Skin of body (tissue), 2 donors: ENCODE data around the gene ACYP1. TPM values are rescaled to one million over a fixed set of nuclear protein-coding genes. Genes with fewer than 3 reads are reported as not detected.

Source experiments
- DNase-seq: peaks from one replicate; lab custom pipeline; 2025; lab: John Stamatoyannopoulos, UW
- total RNA-seq: library from RNA; depleted of rRNA; stranded (reverse); fragments of >200 nt; gene quantifications from one replicate; pipeline ENCODE4 v1.2.3, GENCODE V29; 2014

Gene ACYP1
- 9.0 TPM for total RNA-seq

- peak; percentile 67 for DNase-seq
These were observed at the start of gene ACYP1 for GRCh38 chr14:75063491-75064204. ACYP1 (minus strand) TSS chr14:75064024; CDS start chr14:75063553, 471 bp downstream.

DNA sequence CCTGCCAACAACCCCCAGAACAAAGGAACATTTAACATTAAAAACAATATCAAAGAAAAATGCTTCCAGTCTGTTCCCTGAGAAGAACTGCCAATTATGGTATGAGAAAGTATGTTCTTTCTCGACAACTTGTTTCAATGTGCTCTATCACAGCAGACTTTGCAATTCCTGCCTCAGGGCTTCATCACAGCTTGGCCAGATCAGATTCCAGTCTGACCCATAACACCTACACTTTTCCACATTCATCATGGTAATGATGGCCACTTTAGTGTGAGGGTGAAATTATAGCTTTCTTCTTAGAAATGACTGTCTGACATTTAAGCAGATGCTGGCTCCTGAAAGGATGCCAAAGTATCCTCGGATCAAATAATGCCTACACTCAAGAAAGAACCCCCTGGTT lies 46.1 kb upstream of the ACYP1 start:
- DNase-seq, result no peak

DNA sequence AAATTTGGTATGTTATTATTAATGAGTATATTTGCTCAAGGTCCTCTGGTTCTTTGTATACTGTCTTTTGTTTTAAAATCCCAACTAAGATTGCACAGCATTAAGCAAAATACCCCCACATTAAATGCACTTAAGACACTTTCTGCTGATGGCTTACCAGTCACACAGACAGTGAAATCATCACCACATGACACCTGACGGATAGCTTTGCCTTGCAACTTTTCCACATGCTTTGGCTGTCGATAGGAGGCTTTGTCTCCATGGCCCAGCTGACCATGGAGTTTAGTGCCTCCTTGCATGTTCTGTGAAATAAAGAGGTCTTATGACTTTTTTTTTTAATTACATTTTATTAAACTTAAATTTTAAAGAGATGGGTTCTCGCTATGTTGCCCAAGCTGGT lies 43.4 kb upstream of the ACYP1 start:
- no peak for DNase-seq

DNA sequence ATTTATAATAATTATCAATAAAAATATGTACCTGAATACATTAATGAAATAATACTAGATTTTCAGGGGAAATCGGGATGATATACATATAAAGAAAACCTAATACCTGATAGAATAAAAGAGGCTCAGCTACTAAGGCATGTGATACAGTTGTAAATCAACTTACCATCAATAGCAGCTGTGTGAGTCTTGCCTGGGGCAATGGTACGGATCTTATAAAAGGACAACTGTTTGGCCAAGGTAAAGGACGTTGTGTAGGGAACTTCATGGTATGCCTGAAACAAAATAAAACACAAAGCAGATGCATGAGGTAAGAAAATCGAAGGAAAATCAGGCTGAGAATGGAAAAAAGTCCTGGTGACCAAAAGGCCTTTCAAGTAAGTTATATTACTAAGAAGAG lies 37.7 kb upstream of the ACYP1 start:
- no peak for DNase-seq

- DNase-seq, result no peak
These were observed 34.9 kb upstream of the ACYP1 start for GRCh38 chr14:75098682-75099081.

DNA sequence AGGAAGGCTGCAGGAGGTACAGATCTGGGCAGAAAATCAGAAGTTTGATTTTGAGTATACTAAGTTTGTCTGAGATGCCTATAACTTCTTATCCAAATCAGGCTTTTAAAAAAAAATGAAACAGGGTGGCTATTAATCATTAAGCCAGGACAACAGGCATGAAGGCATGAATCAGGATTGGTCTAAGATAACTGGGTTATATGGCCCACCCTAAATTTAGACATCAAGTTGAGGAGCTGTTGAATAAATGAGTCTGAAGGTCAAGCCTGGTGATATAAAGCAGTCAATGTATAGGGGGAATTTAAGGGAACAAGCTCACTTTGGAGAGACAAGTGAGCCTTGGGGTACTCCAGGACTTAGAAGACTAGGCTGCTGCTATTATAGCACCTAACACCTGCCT lies 34.4 kb upstream of the ACYP1 start:
- no peak for DNase-seq

GRCh38 chr14:75096959-75097358 lies 33.1 kb upstream of the ACYP1 start:
- no peak for DNase-seq

DNA sequence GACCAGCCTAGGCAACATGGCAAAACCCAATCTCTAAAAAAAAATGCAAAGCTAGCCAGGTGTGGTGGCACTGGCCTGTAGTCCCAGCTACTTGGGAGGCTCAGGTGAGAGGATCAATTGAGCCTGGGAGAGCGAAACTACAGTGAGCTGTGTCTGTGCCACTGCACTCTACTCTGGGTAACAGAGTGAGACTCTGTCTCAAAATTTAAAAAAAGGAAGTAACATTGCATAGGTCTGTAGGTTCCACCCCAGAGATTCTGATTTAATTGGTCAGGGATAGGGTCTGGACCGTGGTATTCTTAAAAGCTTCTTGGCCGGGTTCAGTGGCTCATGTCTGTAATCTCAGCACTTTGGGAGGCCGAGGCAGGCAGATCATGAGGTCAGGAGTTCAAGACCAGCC lies 31.9 kb upstream of the ACYP1 start:
- DNase-seq, result no peak

- no peak for DNase-seq
These were observed 31.1 kb upstream of the ACYP1 start for GRCh38 chr14:75094896-75095295.

GRCh38 chr14:75092698-75093097 lies 28.9 kb upstream of the ACYP1 start:
- no peak for DNase-seq

DNA sequence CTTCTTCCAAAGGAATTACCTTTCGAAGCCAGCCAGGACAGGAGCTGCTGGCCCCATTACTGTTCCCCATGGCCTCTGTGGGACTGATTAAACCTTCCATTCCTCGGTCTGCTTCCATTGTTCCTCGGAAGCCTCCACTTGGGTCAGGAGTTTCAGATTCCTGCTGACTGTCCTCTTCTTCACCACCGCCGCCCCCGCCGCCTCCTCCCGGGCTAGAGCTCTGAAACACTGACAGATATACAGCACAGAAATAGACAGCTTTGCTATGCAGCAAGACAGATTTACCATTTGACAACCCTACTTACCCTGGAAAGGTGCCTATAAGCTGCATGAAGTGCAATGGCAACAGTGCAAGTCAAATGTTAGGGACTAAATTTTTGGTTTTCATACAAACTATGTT lies 27.4 kb upstream of the ACYP1 start:
- DNase-seq, result no peak

DNA sequence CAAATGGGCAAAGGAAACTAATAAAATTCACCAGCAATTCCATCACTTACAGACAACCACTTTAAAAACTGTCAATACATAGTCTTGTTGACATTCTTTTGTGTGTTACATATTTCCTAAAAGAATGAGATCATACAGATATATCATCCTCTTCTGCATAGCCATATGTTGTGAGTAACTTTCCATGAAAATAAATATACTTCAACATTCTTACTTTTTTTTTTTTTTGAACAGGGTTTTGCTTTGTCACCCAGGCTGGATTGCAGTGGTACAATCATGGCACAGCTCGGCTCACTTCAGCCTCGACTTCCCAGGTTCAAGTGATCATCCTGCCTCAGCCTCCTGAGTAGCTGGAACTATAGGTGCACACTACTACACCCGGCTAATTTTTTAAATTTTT lies 26.5 kb upstream of the ACYP1 start:
- DNase-seq, result no peak

DNA sequence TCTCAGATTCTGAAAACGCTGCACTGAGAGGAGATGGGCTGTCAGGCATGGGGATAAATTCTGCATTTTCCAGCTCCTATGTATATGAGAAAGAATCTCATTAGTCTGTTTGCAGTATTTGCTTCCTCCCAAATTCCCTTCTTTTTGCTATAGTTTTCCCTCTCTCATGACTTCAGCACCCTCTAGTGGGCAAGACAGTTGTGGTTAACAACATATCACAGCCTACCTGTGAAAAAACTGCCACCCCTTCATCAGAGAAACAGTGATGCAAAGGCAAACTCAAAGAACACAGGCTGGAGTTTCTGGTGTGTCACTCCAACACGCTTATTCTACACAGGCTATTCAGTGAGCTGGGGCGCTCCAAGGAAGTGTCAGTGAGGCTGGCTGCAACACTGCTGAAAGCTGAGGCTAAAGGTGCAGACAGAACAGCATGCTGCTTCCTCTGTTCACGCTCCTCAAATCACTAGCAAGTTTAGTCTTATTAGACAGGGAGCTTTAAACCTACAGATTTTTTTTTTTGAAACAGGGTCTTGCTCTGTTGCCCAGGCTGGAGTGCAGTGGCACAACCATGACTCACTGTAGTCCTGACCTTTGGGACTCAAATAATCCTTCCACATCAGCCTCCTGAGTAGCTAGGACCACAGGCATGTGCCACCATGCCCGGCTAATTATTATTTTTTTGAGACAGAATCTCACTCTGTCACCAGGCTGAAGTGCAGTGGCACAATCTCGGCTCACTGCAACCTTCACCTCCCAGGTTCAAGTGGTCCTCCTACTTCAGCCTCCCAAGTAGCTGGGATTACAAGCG lies 24.9 kb upstream of the ACYP1 start:
- peak; percentile 10 for DNase-seq

DNA sequence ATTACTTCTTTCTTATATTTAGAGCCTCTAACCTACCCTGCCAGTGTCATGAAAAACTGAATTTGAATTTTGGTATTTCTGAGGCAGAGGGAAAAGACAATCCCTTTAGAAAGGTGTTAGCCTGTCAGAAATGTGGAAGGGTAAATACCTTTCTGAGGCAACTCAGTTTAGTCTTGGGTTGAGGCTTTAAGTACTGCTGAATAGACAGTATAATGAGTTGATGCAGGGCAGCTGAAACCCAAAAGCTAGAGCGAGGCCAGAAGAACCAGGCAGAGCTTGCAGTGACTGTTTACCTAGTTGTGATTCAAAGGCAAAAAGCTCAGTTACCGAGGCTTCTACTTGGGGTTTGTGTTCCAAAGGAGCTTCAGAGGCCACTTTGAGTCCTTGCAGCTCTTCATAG lies 24.3 kb upstream of the ACYP1 start:
- no peak for DNase-seq

GRCh38 chr14:75084513-75084912 lies 20.7 kb upstream of the ACYP1 start:
- DNase-seq, result no peak

DNA sequence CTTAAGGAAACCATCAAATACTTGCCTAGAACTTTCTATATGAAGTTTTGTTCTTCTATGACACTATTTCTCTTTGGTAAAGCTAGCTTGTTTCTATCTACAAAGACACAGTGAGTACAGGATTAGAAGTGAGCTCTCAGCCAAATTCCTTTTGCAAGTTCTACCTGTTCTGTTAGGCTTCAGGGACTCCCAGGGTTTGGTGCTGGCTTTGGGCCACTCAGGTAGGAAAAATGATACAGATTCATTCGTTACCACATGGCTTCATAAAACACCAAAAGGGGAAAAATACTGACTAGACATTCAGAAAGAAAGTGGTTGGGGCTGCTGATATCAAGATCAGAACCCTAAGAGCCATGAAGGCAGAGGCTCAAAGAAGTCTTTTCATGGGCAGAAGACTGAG lies 19.4 kb upstream of the ACYP1 start:
- no peak for DNase-seq

GRCh38 chr14:75081660-75082229 lies 17.9 kb upstream of the ACYP1 start:
- peak; percentile 69 for DNase-seq

GRCh38 chr14:75079521-75079920 lies 15.7 kb upstream of the ACYP1 start:
- DNase-seq, result no peak

DNA sequence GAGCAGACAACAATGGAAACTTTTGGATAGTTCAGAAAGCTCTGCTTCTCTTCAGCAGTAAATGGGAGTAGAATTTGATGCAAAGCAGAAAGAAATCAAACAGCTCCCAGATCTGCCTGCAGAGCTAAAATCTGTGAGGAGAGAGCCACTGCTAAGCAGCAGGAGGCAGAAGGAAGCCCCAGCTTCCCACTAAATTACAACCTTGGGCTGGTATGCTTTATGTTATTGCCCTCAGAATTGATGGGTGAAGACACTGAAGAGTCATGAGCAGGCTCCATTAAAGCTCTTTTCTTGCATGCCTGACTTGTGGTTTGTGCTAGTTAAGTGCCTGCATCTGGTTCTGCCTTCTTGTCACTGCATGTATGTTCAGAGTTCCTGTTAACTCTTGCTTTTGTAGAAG lies 14.0 kb upstream of the ACYP1 start:
- peak; percentile 73 for DNase-seq

- DNase-seq, result no peak
These were observed 6.6 kb upstream of the ACYP1 start for GRCh38 chr14:75070383-75070782.

DNA sequence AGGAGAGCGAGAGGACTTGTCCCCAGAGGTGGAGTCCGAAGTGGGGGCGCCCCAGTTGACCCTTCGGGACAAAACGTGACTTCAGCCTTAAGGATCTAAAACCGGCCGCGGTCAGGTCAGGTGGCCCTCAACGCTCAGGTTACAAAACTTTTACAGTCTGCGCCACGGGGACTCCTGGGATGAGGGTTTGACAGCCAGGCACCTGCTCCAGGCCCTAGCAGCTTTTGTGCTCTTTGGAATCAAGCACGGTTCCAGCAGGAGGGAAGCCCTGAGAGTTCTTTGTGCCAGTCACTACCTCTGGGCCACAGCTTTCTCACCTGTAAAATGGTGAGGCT lies 6.0 kb upstream of the ACYP1 start:
- DNase-seq, result no peak

- DNase-seq, result peak; percentile 91
These were observed 5.4 kb upstream of the ACYP1 start, which contains the start of gene ZC2HC1C for GRCh38 chr14:75069121-75069810. ZC2HC1C (plus strand) TSS chr14:75069641; CDS start chr14:75070574, 933 bp downstream.
